B cell (primary cell): Measurements from ENCODE around the gene HDHD3. TPM values are rescaled to one million over a fixed set of nuclear protein-coding genes. Genes with fewer than 3 reads are reported as not detected.
A peak's percentile ranks its signal among the peaks of the same experiment; 100 is the strongest.

Experiments
- ATAC-seq: fragments of 200-7000 bp; cut with Tn5 transposase; one replicate; pipeline ENCODE4 v1.10.0; 2021; ENCODE audit warnings: low read depth, mild to moderate bottlenecking, moderate number of reproducible peaks, moderate library complexity
- CTCF ChIA-PET: fragments of 350-600 bp; sonication (Branson Sonifier 250); formaldehyde crosslinking; loops from one replicate; lab custom pipeline; 2021; ENCODE audit warnings: antibody characterized with exemption, inconsistent platforms; lab: Charles Lee
- POLR2A ChIA-PET: fragments of 350-600 bp; sonication (Branson Sonifier 250); formaldehyde crosslinking; loops from one replicate; lab custom pipeline; 2021; ENCODE audit warnings: antibody characterized with exemption; lab: Charles Lee
- DNase-seq: peaks from one replicate; pipeline ENCODE4 v3.0.0; 2013
- H2AFZ ChIP-seq: 2 replicates; pipeline ENCODE4 v1.6.1; 2012; ENCODE audit warnings: mild to moderate bottlenecking, low read depth, low read length; ENCODE audit not compliant: insufficient read depth, poor library complexity, severe bottlenecking
- H3K27ac ChIP-seq, 2 donors: 1 replicate in 1 of 2; 2 replicates in 1 of 2; pipeline ENCODE4 v1.5.1; 2012 to 2013; ENCODE audit warnings: low read length in 2 of 2, mild to moderate bottlenecking in 2 of 2, moderate library complexity in 1 of 2
- H3K27me3 ChIP-seq, 4 experiments: fragments of 200-600 bp in 1 of 4; sonication (generic) in 1 of 4; replicated peaks in 1 of 4; 1 replicate in 2 of 4; 2 replicates in 2 of 4; pipeline versions ENCODE4 v1.6.1 to v1.7.0; 2013 to 2016; ENCODE audit warnings: low read length in 3 of 4, mild to moderate bottlenecking in 2 of 4, mixed read lengths in 1 of 4, moderate library complexity in 1 of 4; ENCODE audit not compliant: insufficient read depth in 4 of 4, control insufficient read depth in 3 of 4; ENCODE audit errors: control extremely low read depth in 1 of 4
- H3K36me3 ChIP-seq, 2 experiments: replicated peaks in 1 of 2; 1 replicate in 1 of 2; 2 replicates in 1 of 2; pipeline versions ENCODE4 v1.6.1 to v1.7.1; 2013; ENCODE audit warnings: low read length in 1 of 2; ENCODE audit not compliant: insufficient read depth in 2 of 2, control insufficient read depth in 1 of 2; ENCODE audit errors: control extremely low read depth in 1 of 2, extremely low read depth in 1 of 2
- H3K4me1 ChIP-seq, 2 donors: fragments of 200-600 bp in 1 of 2; sonication (generic) in 1 of 2; 1 replicate in 1 of 2; 2 replicates in 1 of 2; pipeline versions ENCODE4 v1.5.1 to v1.6.1; 2013 to 2017; ENCODE audit warnings: low read length in 2 of 2; ENCODE audit not compliant: control insufficient read depth in 2 of 2, insufficient read depth in 2 of 2
- H3K4me2 ChIP-seq: replicated peaks from 2 replicates; pipeline ENCODE3; 2012; ENCODE audit warnings: mild to moderate bottlenecking, low read depth, low read length; ENCODE audit not compliant: poor library complexity, severe bottlenecking
- H3K4me3 ChIP-seq, 5 experiments: fragments of 200-600 bp in 1 of 5; sonication (generic) in 1 of 5; 1 replicate in 3 of 5; 2 replicates in 2 of 5; pipeline versions ENCODE4 v1.5.1 to v1.7.0; 2011 to 2016; ENCODE audit warnings: low read length in 4 of 5, mild to moderate bottlenecking in 4 of 5, low read depth in 2 of 5, control low read depth in 1 of 5, moderate library complexity in 1 of 5; ENCODE audit not compliant: insufficient read depth in 1 of 5; ENCODE audit errors: control extremely low read depth in 1 of 5, extremely low read depth in 1 of 5
- H3K79me2 ChIP-seq: fragments of 200-600 bp; sonication (generic); one replicate; pipeline ENCODE4 v1.6.0; 2016; ENCODE audit warnings: low read length; ENCODE audit not compliant: control insufficient read depth, insufficient read depth
- H3K9ac ChIP-seq: fragments of 200-600 bp; sonication (generic); 2 replicates; pipeline ENCODE4 v1.6.1; 2017; ENCODE audit warnings: mild to moderate bottlenecking, low read length, moderate library complexity
- H3K9me3 ChIP-seq, 3 donors: one replicate each; pipeline versions ENCODE4 v1.6.1 to v1.7.1; 2013; ENCODE audit warnings: low read length in 2 of 3; ENCODE audit not compliant: control insufficient read depth in 2 of 3, insufficient read depth in 1 of 3; ENCODE audit errors: control extremely low read depth in 1 of 3
- H4K20me1 ChIP-seq: 2 replicates; pipeline ENCODE4 v1.6.0; 2012; ENCODE audit warnings: mild to moderate bottlenecking, low read length; ENCODE audit not compliant: insufficient read depth, control insufficient read depth, poor library complexity, severe bottlenecking
- H3K27ac Mint-ChIP-seq: one replicate; pipeline ENCODE4 v1.8.0; 2021; ENCODE audit warnings: mixed read lengths
- H3K27me3 Mint-ChIP-seq: one replicate; pipeline ENCODE4 v1.8.0; 2021; ENCODE audit warnings: mixed read lengths
- H3K4me1 Mint-ChIP-seq: one replicate; pipeline ENCODE4 v1.8.0; 2021; ENCODE audit warnings: mixed read lengths
- H3K4me3 Mint-ChIP-seq: one replicate; pipeline ENCODE4 v1.8.0; 2021; ENCODE audit warnings: mixed read lengths
- H3K9me3 Mint-ChIP-seq: one replicate; pipeline ENCODE4 v1.8.0; 2022; ENCODE audit warnings: mixed read lengths; ENCODE audit not compliant: insufficient read depth
- CTCF ChIP-seq: fragments of 200-600 bp; IDR thresholded peaks from one replicate; pipeline ENCODE4 v1.8.0; 2022; ENCODE audit warnings: antibody characterized with exemption, mild to moderate bottlenecking
- EZH2 ChIP-seq: IDR thresholded peaks from 2 replicates; pipeline ENCODE4 v1.6.1; 2012; ENCODE audit warnings: borderline replicate concordance, low read depth, mild to moderate bottlenecking, moderate library complexity, low read length; ENCODE audit not compliant: insufficient read depth, poor library complexity, severe bottlenecking
- WGBS: methylation state at CpG from one replicate; pipeline ENCODE4 v1.1.5; 2013; ENCODE audit warnings: missing lambda C conversion rate; ENCODE audit not compliant: insufficient coverage; 5-methylcytosine and 5-hydroxymethylcytosine counted together
- intact Hi-C: fragments of 100-400 bp; cut with micrococcal nuclease; formaldehyde crosslinking; loops from one replicate; pipeline ENCODE4 v1.10.0; 2022
- polyA plus RNA-seq: library from polyadenylated mRNA; depleted of rRNA; stranded (reverse); fragments of >200 nt; gene quantifications from 2 replicates; pipeline ENCODE4 v1.2.3, GENCODE V29; 2012
- total RNA-seq, 2 donors: library from RNA; stranded (reverse); fragments of 120-200 nt in 1 of 2; gene quantifications; 1 replicate in 1 of 2; 2 replicates in 1 of 2; pipeline versions ENCODE4 v1.2.3 to v1.2.4, GENCODE V29; 2013 to 2022

The HDHD3 gene
- total and polyA plus RNA-seq, 2 donors (not counting 1 experiment from before 2014, with no cell fraction given): 26.2 to 36.3 TPM

DNA sequence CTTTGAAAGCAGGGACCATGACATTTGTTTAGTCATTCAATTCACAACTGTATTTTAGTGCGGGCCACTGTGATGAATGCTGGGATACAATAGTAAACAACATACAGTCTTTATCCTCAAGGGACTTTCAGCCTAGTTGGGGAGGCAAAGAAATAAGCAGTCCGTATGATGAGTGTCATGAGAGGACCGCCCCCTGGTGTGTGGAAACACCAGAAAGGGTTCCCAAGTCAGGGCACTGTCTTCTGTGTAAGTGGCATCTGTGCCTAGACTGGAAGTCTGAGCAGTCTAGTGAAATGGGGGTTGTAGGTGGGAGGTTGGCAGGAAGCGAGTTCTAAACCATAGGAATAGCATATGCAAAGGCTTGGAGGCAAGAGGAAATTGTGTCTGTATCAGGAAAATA lies 40.6 kb upstream of the HDHD3 start:
- Histone ChIP-seq H2AFZ (no peak overlapping the region), H3K4me2 (no peak overlapping the region), H3K9ac (no peak overlapping the region), H3K27me3 (no peaks in the 10 kb centered on the region), H3K27ac (peak overlapping the region; percentile 61 to 67), H3K36me3 (no peaks in the 10 kb centered on the region), H3K9me3 (no peaks in the 10 kb centered on the region), H4K20me1 (no peaks in the 10 kb centered on the region), H3K79me2 (no peaks in the 10 kb centered on the region), H3K4me1 (peaks cover 18 to 23% of the 10 kb centered on the region in 2 donors), H3K4me3 (no peak overlapping the region)
- WGBS: 81% methylated on average over 3 of the region's 4 CpGs
- H3K27me3 Mint-ChIP-seq: no peaks in the 10 kb centered on the region
- H3K4me1 Mint-ChIP-seq: no peaks in the 10 kb centered on the region
- TF ChIP-seq EZH2 (no peak), CTCF (no peak)
- no peak overlapping the region for H3K4me3 Mint-ChIP-seq
- DNase-seq (no peak), ATAC-seq (no peak)
- intact Hi-C loops: loop anchor here (10.0 kb wide), 1 partner anchor 263 kb away; the partner anchor contains the start of gene SLC31A2
- no peak overlapping the region for H3K27ac Mint-ChIP-seq
- ChIA-PET CTCF (interaction anchor here (1.9 to 2.3 kb wide), 2 partner anchors 29 to 238 kb away, joined by 5 to 7 read pairs; no protein-coding TSS in a partner anchor), POLR2A (no interaction called here)
- H3K9me3 Mint-ChIP-seq: no peaks in the 10 kb centered on the region

DNA sequence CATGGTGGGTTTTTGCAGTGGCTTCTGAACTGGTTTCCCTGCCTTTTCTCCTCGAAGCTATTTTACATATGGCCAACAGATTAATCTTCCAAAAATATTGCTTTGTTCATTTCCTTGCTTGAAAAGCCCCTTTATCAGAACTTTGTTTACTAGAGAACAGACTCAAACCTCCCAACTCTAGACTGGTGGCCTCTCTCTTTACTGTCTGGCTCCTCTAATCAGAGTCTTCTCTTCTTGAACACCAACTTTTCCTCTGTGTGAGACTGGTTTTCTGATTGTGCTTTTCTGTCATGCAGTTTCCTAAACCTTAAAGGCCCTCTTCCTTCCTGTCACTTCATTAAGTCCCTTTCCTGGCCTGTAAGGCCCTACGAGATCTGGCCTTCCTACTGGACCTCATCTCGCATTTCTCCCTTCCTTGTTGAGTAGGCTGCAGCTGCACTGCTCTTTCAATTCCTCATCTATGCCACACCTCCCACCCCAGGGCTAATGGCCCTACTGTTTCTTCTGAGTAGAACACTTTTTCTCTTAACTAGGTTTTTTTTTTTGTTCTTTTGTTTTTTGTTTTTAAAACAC lies 39.4 kb upstream of the HDHD3 start:
- no peaks in the 10 kb centered on the region for H3K4me1 Mint-ChIP-seq
- no peaks in the 10 kb centered on the region for H3K9me3 Mint-ChIP-seq
- no peaks in the 10 kb centered on the region for H4K20me1 ChIP-seq
- no peaks in the 10 kb centered on the region for H3K27me3 ChIP-seq
- H3K9me3 ChIP-seq: no peaks in the 10 kb centered on the region
- WGBS: 27% methylated on average over 3 of the region's 3 CpGs
- no peaks in the 10 kb centered on the region for H3K27me3 Mint-ChIP-seq
- DNase-seq: peak; percentile 71
- H3K9ac ChIP-seq: peak overlapping the region; percentile 16
- TF ChIP-seq CTCF (no peak), EZH2 (no peak)
- ATAC-seq: peak; percentile 97
- H3K4me1 ChIP-seq: peaks cover 18 to 29% of the 10 kb centered on the region in 2 donors
- no peaks in the 10 kb centered on the region for H3K79me2 ChIP-seq
- POLR2A ChIA-PET: interaction anchor here (0.7 kb wide), 1 partner anchor 10 kb away, joined by 3 read pairs; no protein-coding TSS in a partner anchor
- peak overlapping the region; percentile 61 to 67 for H3K27ac ChIP-seq
- no peak overlapping the region for H3K27ac Mint-ChIP-seq
- peak overlapping the region; percentile 53 for H3K4me2 ChIP-seq
- H3K4me3 ChIP-seq: no peak overlapping the region
- H3K4me3 Mint-ChIP-seq: no peak overlapping the region
- peak overlapping the region; percentile 72 for H2AFZ ChIP-seq
- H3K36me3 ChIP-seq: no peaks in the 10 kb centered on the region
- CTCF ChIA-PET: interaction anchor here (0.7 to 2.3 kb wide), 8 partner anchors 15 to 239 kb away, joined by 3 to 7 read pairs (median 4); partner anchors contain the start of gene ALAD
- intact Hi-C loops: loop anchor here (10.0 kb wide), 1 partner anchor 261 kb away; the partner anchor contains the start of gene SLC31A2
